Central memory CD8-positive, alpha-beta T cell (primary cell): ENCODE measurements around the gene CLIC1.

Experiments
- ATAC-seq: fragments of 150-1000 bp; cut with Tn5 transposase; replicated peaks from 2 replicates; pipeline ENCODE4 v1.10.0; 2022; ENCODE audit warnings: mild to moderate bottlenecking, moderate FRiP score, moderate number of reproducible peaks; ENCODE audit not compliant: poor library complexity, severe bottlenecking; ENCODE audit errors: extremely low read depth
- DNase-seq, 2 donors: peaks; one replicate each; pipeline ENCODE4 v3.0.0; 2021; ENCODE audit warnings: low spot score in 2 of 2
- H3K27ac Mint-ChIP-seq: one replicate; pipeline ENCODE4 v1.8.0; 2022; ENCODE audit warnings: low read depth, mild to moderate bottlenecking, moderate library complexity, mixed read lengths
- H3K27me3 Mint-ChIP-seq: one replicate; pipeline ENCODE4 v1.8.0; 2022; ENCODE audit warnings: mixed read lengths
- H3K36me3 Mint-ChIP-seq: one replicate; pipeline ENCODE4 v1.8.0; 2022; ENCODE audit warnings: mild to moderate bottlenecking, moderate library complexity, mixed read lengths; ENCODE audit not compliant: insufficient read depth
- H3K4me1 Mint-ChIP-seq: one replicate; pipeline ENCODE4 v1.8.0; 2022; ENCODE audit warnings: mixed read lengths
- H3K4me3 Mint-ChIP-seq: one replicate; pipeline ENCODE4 v1.8.0; 2022; ENCODE audit warnings: mild to moderate bottlenecking, moderate library complexity, mixed read lengths
- H3K9me3 Mint-ChIP-seq: one replicate; pipeline ENCODE4 v1.8.0; 2022; ENCODE audit warnings: mixed read lengths

The CLIC1 gene

DNA sequence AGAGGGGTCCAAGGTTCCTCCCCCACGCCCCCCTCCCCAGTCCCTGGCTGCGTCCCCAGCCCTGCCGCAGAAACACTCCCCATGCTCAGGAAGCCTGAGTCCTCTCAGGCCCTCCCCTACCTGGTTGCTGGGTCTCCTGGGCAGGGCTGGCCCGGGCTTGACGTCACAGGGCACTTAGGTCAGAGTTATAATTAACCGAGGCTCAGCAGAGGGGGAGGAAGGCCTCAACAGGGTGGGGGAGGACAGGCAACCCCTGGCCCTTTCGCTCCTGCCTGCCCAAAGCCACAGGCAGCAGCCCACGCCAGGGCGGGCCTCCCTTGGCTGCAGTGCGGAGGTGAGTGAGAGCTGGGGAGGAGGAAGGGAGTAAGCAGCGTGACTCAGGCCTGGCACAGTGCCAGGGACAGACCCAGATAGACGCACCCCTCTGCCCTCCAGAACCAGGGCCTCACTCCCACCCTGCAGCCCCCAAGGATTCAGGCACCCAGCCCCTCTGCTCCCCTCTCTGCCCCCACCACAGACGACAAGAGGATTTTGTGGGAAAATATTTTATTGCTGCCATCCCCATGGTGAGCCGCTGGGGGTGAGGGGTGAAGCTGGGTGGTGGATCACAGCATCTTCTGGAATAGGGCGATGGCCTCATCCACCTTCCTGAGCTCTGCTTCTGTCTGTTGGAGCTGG is 40.8 kb upstream of the CLIC1 start, which contains the start of gene VWA7:
Gene VWA7 (minus strand): TSS at position 340 of the 678 bp plus-strand sequence. CDS start 549 bp downstream, outside the sequence.
- H3K4me3 Mint-ChIP-seq, result peak within 1 kb of the TSS; percentile 63
- no peaks in the 10 kb centered on the region for H3K9me3 Mint-ChIP-seq
- DNase-seq, result peak; percentile 31 to 54

DNA sequence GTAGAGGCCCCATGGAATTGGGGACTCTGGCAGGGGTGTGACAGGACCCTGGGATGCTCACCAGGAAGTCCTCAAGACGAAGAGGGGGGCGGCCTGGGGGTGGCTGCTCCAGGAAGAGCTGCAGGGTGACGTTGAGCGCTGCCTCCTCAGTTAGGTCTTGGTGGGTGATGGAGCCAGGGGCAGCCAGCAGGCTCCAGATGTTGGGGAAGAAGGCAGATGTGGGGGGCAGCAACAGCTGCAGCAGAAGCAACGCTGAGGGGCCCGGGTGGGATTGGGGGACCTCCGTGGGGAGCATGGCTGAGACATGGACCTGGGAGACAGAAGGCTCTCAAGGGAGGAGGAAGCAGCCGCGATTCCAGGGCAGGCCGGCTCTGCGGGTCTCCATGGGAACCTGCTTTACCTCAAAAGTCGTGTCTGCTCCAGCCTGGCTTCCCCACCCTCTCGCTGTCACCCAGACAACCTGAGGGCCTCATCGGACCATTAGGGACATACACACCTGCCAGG is 40.2 kb upstream of the CLIC1 start:
- Mint-ChIP-seq H3K27me3 (no peaks in the 10 kb centered on the region), H3K36me3 (peaks cover 6% of the 10 kb centered on the region), H3K9me3 (no peaks in the 10 kb centered on the region), H3K27ac (peak overlapping the region; percentile 78), H3K4me1 (peaks cover 35% of the 10 kb centered on the region), H3K4me3 (peak overlapping the region; percentile 63)
- no peak for ATAC-seq
- DNase-seq, result no peak

More for the DNA sequence above, 40.8 kb upstream of the CLIC1 start, which contains the start of gene VWA7:
- Mint-ChIP-seq H3K27ac (peak within 1 kb of the TSS; percentile 78), H3K36me3 (peaks cover 6% of the 10 kb centered on the region), H3K27me3 (no peaks in the 10 kb centered on the region), H3K4me1 (peaks cover 34% of the 10 kb centered on the region)
- ATAC-seq, result peak; percentile 73

DNA sequence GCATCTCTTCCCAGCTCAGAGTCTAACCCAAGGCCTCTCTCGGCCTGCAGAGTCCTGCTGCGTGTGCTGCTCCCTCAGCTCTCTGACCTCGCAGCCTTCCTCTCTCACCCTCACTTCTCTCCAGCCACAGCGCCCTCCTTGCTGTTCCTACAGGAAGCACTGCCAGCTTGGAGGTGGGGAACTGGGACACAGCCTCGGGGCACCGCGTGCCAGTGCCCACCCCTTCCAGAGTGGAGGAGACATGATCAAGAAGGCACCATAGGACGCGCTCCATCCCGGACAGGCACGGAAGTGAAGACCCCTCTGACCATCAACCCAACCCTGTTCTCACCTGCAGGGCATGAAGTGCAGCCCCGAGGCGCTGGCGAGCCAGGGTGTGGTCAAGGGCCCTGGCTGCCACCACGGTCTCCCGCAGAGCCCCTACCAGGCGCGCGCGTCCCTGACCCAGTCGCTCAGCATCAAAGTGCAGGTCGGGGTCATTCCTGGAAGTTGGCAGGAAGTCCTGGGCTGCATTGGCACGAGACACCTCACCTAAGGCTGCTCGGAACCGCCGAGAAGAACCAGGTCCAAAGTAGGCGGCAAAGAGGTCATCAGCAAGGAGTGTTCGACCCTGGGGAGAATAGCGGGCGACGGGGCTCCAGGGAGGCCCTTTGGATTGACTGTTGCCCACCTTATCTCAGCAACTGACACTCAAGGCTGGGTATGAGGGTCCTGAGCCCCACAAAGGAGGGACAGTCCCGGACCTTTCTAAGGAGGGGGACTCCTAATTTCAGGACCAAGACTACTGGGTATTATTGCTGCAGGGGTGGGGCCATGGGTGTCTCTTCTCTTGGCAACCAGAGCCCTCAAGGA is 39.5 kb upstream of the CLIC1 start:
- H3K36me3 Mint-ChIP-seq, result peaks cover 6% of the 10 kb centered on the region
- ATAC-seq, result no peak
- no peaks in the 10 kb centered on the region for H3K9me3 Mint-ChIP-seq
- no peaks in the 10 kb centered on the region for H3K27me3 Mint-ChIP-seq
- peak overlapping the region; percentile 63 for H3K4me3 Mint-ChIP-seq
- peak overlapping the region; percentile 78 for H3K27ac Mint-ChIP-seq
- DNase-seq, result no peak
- H3K4me1 Mint-ChIP-seq, result peaks cover 41% of the 10 kb centered on the region

DNA sequence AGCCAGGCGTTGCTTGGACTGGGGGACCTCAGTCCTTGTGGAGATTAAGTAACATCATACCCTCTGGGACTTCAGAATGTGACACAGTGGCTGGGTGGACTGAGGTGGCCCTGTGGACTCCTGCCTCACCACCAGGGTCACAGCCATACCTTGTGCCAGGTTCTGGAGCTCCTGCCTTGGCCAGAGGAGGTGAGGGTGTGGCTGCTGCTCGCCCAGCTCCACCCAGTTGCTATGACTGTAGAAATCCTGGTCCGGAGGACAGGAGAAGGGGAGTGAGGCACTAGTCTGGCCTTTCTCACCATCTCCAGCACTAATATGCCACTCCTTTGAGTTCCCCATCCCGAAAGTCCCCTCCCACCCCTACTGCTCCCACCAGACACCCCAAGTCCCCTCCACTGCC is 38.9 kb upstream of the CLIC1 start:
- H3K4me3 Mint-ChIP-seq, result peak overlapping the region; percentile 11
- H3K4me1 Mint-ChIP-seq, result peaks cover 41% of the 10 kb centered on the region
- H3K36me3 Mint-ChIP-seq, result peaks cover 6% of the 10 kb centered on the region
- DNase-seq (no peak), ATAC-seq (no peak)
- H3K27ac Mint-ChIP-seq, result no peak overlapping the region
- H3K27me3 Mint-ChIP-seq, result no peaks in the 10 kb centered on the region
- no peaks in the 10 kb centered on the region for H3K9me3 Mint-ChIP-seq

DNA sequence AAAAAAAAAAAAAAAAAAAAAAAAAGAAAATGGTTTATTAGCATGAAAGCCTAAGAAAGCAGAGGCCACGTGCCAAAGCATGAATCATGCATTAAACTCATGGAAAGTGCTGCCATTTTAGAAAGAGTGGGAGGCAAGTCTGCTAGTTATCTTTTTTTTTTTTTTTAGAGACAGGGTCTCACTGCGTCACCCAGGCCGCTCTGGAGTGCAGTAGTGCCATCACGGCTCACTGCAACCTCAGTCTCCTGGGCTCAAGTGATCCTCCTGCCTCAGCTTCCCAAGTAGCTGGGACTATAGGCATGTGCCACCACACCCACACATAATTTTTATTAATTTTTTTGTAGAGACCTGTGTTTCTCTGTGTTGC is 35.6 kb upstream of the CLIC1 start:
- Mint-ChIP-seq H3K4me3 (peak overlapping the region; percentile 49), H3K27ac (no peak overlapping the region), H3K27me3 (no peaks in the 10 kb centered on the region), H3K4me1 (peaks cover 39% of the 10 kb centered on the region), H3K9me3 (no peaks in the 10 kb centered on the region), H3K36me3 (peaks cover 2% of the 10 kb centered on the region)
- DNase-seq (no peak), ATAC-seq (no peak)

DNA sequence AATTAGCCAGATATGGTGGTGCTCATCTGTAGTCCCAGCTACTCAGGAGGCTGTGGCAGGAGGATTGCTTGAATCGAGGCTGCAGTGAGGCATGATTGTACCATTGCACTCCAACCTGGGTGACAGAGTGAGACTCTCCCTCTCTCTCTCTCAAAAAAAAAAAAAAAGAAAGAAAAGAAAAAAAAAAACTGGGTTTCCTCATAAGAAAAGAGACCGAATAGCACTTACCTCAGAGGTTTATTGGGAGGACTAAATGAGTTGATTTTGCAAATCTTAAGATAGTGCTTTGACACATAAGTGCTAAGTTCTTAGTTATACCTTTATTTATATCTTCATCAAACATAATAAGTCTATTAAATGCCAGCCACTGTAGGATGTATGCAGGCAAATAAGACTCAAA is 34.5 kb upstream of the CLIC1 start:
- Mint-ChIP-seq H3K4me3 (peak overlapping the region; percentile 7), H3K4me1 (peaks cover 29% of the 10 kb centered on the region), H3K9me3 (no peaks in the 10 kb centered on the region), H3K27ac (no peak overlapping the region), H3K27me3 (no peaks in the 10 kb centered on the region), H3K36me3 (peaks cover 2% of the 10 kb centered on the region)
- DNase-seq (no peak), ATAC-seq (no peak)

DNA sequence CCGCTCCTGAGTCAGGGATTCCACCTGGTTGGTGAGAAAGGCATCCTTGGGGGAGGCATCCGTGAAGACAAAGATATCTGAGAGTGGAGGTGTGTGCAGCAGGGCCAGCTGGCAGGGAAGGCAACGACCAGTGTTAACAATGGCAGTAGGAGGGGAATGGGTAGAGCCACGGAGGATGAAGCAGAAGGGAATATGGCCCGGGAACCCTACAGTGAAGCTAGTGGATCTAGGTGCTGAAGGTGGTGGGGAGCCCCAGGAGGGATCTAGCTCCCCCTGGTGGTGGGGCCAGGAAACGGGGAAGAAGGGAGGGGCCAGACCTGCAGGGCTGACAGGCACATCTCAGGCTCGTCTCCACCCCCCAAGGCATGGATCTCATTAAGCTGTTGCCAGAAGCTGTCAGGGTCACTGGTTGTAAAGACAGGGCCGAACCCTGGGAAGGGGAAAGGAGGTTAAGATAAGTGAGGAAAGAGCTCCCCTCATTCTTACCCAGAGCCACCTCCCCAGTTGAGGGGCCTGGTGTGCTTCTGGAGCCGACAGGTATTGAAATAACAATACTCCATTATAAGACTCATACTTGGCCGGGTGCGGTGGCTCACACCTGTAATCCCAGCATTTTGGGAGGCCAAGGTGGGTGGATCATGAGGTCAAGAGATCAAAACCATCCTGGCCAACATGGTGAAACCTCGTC is 33.5 kb upstream of the CLIC1 start:
- ATAC-seq (peak; percentile 70), DNase-seq (peak; percentile 75 to 77)
- no peaks in the 10 kb centered on the region for H3K27me3 Mint-ChIP-seq
- H3K4me1 Mint-ChIP-seq, result peaks cover 28% of the 10 kb centered on the region
- peaks cover 5% of the 10 kb centered on the region for H3K36me3 Mint-ChIP-seq
- no peak overlapping the region for H3K4me3 Mint-ChIP-seq
- no peaks in the 10 kb centered on the region for H3K9me3 Mint-ChIP-seq
- H3K27ac Mint-ChIP-seq, result peak overlapping the region; percentile 52

DNA sequence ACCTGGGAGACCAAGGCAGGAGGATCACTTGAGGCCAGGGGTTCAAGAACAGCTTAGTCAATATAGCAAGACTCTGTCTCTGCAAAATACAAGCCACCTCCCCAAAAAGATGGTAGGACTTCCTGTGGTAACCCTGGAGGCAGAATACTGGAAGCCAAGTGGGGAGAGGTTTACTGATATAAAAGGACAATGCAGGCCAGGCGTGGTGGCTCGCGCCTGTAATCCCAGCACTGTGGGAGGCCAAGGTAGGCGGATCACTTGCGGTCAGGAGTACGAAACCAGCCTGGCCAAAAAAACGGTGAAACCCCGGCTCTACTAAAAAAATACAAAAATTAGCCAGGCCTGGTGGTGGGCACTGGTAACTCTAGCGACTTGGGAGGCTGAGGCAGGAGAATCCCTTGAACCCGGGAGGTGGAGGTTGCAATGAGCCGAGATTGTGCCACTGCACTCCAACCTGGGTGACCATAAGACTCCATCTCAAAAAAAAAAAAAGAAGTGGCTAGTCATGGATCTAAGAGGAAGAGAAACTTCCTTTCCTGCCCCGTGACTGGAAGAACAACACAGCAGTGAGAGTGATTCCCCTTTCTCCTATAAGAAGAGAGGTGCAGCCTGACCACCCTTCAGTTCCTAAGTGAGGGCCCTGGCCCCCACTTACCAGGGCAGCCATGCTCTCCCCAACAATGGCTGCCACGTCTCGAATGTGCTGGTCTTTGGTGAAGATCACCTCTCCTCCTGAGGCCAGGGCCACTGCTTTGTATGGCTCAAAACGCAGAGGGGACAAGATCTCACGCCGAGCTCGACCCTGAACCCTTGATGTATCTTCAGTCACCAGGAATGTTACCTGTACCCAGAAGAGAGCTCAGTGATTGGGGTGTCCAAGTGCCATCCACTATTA is 32.3 kb upstream of the CLIC1 start:
- Mint-ChIP-seq H3K4me1 (peaks cover 28% of the 10 kb centered on the region), H3K27me3 (no peaks in the 10 kb centered on the region), H3K36me3 (peaks cover 7% of the 10 kb centered on the region), H3K27ac (no peak overlapping the region), H3K4me3 (no peak overlapping the region), H3K9me3 (no peaks in the 10 kb centered on the region)
- ATAC-seq (no peak), DNase-seq (no peak)

DNA sequence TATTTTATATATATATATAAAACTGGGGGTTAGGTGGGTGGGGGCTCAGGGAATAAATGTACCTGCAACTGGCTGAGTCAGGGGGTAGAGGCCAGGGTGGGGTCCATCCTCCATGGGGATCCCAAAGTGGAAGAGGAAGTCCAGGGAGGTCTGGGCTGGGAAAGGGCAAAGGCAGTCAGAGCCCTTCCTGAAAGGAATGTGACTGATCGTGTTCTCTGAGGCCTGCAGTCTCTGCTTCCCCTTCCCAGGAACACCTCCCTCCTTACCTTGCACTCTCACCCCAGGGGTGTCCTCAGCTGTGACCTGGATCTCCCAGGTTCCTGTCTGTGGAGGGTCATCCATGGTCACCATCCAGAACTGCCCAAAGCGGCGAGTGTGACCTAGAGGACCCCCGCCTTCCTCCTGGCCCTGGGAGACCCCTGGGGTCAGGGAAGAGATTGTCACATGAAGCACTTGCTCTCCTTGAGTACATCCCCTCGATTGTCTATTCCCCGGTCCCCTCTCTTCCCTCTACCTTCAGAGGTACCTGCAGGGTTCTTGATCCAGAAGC is 30.8 kb upstream of the CLIC1 start:
- H3K9me3 Mint-ChIP-seq, result no peaks in the 10 kb centered on the region
- H3K4me3 Mint-ChIP-seq, result no peak overlapping the region
- peaks cover 18% of the 10 kb centered on the region for H3K4me1 Mint-ChIP-seq
- H3K36me3 Mint-ChIP-seq, result peaks cover 9% of the 10 kb centered on the region
- no peaks in the 10 kb centered on the region for H3K27me3 Mint-ChIP-seq
- ATAC-seq, result no peak
- DNase-seq, result no peak
- H3K27ac Mint-ChIP-seq, result no peak overlapping the region

DNA sequence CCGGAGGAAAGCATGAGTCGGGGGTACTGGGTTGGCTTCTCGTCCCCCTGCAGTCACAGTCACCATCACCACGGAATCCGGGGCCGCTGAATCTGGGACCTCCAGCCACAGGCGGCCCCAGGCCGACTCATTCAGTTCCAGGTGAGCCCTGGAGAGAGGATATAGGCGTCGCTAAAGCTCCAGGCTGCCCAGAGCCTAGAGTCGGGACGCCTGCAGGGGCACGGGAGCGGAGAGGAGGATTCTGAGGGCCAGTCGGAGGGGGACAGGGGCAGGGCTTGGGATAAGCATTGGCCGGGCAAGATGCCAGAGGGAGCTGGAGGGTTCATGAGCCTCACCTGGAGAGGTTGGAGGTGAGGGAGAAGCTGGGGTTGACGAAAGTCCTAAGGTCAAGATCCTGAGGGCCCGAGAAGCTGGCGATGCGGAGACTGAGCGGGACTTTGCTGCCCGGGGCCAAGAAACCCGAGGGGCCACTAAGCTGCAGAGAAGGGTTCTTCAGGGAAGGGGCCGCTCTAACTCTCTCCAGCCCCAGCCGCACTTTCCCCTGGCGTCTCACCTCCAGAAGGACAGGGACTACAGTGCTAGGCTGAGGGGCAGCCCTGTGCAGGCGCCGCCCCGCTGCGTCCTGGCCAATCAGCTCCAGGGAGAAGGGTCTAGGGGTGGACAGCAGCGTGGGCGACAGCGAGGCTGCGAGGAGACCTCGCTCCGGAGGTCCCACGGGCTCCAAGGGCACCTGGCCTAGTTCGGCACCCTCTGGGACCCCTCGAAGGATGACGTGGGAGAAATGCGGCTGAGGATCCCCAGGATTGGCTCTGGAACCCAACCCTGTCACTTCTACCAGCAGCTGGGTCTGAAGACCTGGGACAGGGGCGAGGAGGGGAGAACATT is 29.8 kb upstream of the CLIC1 start:
- H3K36me3 Mint-ChIP-seq, result peaks cover 9% of the 10 kb centered on the region
- H3K27ac Mint-ChIP-seq, result peak overlapping the region; percentile 51
- ATAC-seq, result no peak
- peaks cover 14% of the 10 kb centered on the region for H3K4me1 Mint-ChIP-seq
- H3K4me3 Mint-ChIP-seq, result no peak overlapping the region
- no peaks in the 10 kb centered on the region for H3K9me3 Mint-ChIP-seq
- no peaks in the 10 kb centered on the region for H3K27me3 Mint-ChIP-seq
- DNase-seq, result no peak

DNA sequence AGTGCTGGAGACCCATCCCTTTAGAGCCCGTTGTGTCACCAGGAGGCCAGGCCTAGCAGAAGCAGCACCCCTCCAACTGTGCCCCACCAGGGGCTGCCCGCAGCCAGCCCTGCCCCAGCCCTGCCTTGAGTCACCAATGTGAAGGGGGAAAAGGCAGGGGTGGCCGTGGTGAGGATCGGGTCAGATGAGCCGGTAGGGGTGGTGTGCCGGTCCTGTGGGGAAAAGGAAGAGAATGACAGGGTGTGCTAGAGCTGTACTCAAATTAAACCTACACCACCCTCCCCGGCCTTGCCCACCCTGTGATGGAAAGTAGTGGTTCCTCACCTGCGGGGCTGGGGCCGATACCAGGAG is 29.2 kb upstream of the CLIC1 start:
- ATAC-seq (no peak), DNase-seq (no peak)
- Mint-ChIP-seq H3K36me3 (peaks cover 9% of the 10 kb centered on the region), H3K4me3 (no peak overlapping the region), H3K9me3 (no peaks in the 10 kb centered on the region), H3K4me1 (peaks cover 12% of the 10 kb centered on the region), H3K27ac (no peak overlapping the region), H3K27me3 (no peaks in the 10 kb centered on the region)
